ENCODE measurements around the gene TUBGCP3. TPM values are rescaled to one million over a fixed set of nuclear protein-coding genes. Genes with fewer than 3 reads are reported as not detected.

Gene TUBGCP3
- total RNA-seq, 1 experiment from 2014 or later, result 47.4 TPM

- H3K4me2 ChIP-seq, result no peak overlapping the region
- H3K4me1 ChIP-seq (replicated peaks; ENCODE audit: insufficient read depth), result no peaks in the 10 kb centered on the region
- intact Hi-C loops (cut with micrococcal nuclease; ENCODE audit: unreplicated experiment), result no loop called here
- no peak overlapping the region for H2AFZ ChIP-seq
- no peaks in the 10 kb centered on the region for H3F3A ChIP-seq (ENCODE audit: insufficient read depth, low read depth)
- H3K27ac ChIP-seq, result no peak overlapping the region
- ChIA-PET POLR2A (ENCODE audit: unreplicated experiment) (no interaction called here), CTCF (no interaction called here)
- no peaks in the 10 kb centered on the region for H3K27me3 ChIP-seq (ENCODE audit: insufficient read depth, low read depth)
- no peaks in the 10 kb centered on the region for H3K9me3 ChIP-seq (ENCODE audit: insufficient read depth, low read depth)
- H3K4me3 ChIP-seq, result no peak overlapping the region
- H3K36me3 ChIP-seq (ENCODE audit: low read depth), result no peaks in the 10 kb centered on the region
- no peak for DNase-seq
- no TSS peak for BruUV-seq (replicated peaks)
- TF ChIP-seq EZH2 (IDR thresholded peaks at IDR 0.05; ENCODE audit: low read depth), result no peak
- no peak for TF ChIP-seq CTCF (conservative IDR thresholded peaks at IDR 0.05)
- no peaks in the 10 kb centered on the region for H3K9me2 ChIP-seq (ENCODE audit: insufficient read depth)
- H4K20me1 ChIP-seq (ENCODE audit: insufficient read depth), result peaks cover 55% of the 10 kb centered on the region
- peaks cover 95% of the 10 kb centered on the region for H3K79me2 ChIP-seq (ENCODE audit: low read depth)
These were observed 11.8 kb downstream of the TUBGCP3 start for GRCh38 chr13:112576191-112576590.

- no peak overlapping the region for H3K27ac ChIP-seq
- TF ChIP-seq CTCF (conservative IDR thresholded peaks at IDR 0.05) (no peak), EZH2 (IDR thresholded peaks at IDR 0.05; ENCODE audit: low read depth) (no peak)
- BruUV-seq (replicated peaks), result no TSS peak
These were observed 12.3 kb downstream of the TUBGCP3 start for GRCh38 chr13:112575675-112576074.

GRCh38 chr13:112574834-112575613 lies 12.9 kb downstream of the TUBGCP3 start:
- Histone ChIP-seq H3K27me3 (ENCODE audit: insufficient read depth, low read depth) (no peaks in the 10 kb centered on the region), H3K27ac (no peak overlapping the region), H2AFZ (no peak overlapping the region), H3K4me3 (no peak overlapping the region), H3K4me2 (no peak overlapping the region), H3K36me3 (ENCODE audit: low read depth) (peaks cover 5% of the 10 kb centered on the region; the same call in 1 of the 2 replicates), H3K9me2 (ENCODE audit: insufficient read depth) (no peaks in the 10 kb centered on the region), H3K79me2 (ENCODE audit: low read depth) (peaks cover 93% of the 10 kb centered on the region), H4K20me1 (ENCODE audit: insufficient read depth) (peaks cover 54% of the 10 kb centered on the region), H3K9me3 (ENCODE audit: insufficient read depth, low read depth) (no peaks in the 10 kb centered on the region), H3F3A (ENCODE audit: insufficient read depth, low read depth) (no peaks in the 10 kb centered on the region), H3K4me1 (replicated peaks; ENCODE audit: insufficient read depth) (no peaks in the 10 kb centered on the region)
- POLR2A ChIA-PET (ENCODE audit: unreplicated experiment), result no interaction called here
- intact Hi-C loops (cut with micrococcal nuclease; ENCODE audit: unreplicated experiment), result no loop called here
- CTCF ChIA-PET, result interaction anchor here (0.6 kb wide), 1 partner anchor 896 kb away, joined by 3 read pairs; no protein-coding TSS in a partner anchor
- TF ChIP-seq CTCF (conservative IDR thresholded peaks at IDR 0.05) (no peak), EZH2 (IDR thresholded peaks at IDR 0.05; ENCODE audit: low read depth) (no peak)
- no peak for DNase-seq
- no TSS peak for BruUV-seq (replicated peaks)

More at GRCh38 chr13:112575675-112576074, 12.3 kb downstream of the TUBGCP3 start:
- H3K9me3 ChIP-seq (ENCODE audit: insufficient read depth, low read depth), result no peaks in the 10 kb centered on the region
- no peak overlapping the region for H3K4me3 ChIP-seq
- H4K20me1 ChIP-seq (ENCODE audit: insufficient read depth), result peaks cover 55% of the 10 kb centered on the region
- H3F3A ChIP-seq (ENCODE audit: insufficient read depth, low read depth), result no peaks in the 10 kb centered on the region
- no peak for DNase-seq
- no peak overlapping the region for H3K4me2 ChIP-seq
- H3K9me2 ChIP-seq (ENCODE audit: insufficient read depth), result no peaks in the 10 kb centered on the region
- no peaks in the 10 kb centered on the region for H3K4me1 ChIP-seq (replicated peaks; ENCODE audit: insufficient read depth)
- H3K36me3 ChIP-seq (ENCODE audit: low read depth), result peaks cover 5% of the 10 kb centered on the region; the same call in 1 of the 2 replicates
- no peaks in the 10 kb centered on the region for H3K27me3 ChIP-seq (ENCODE audit: insufficient read depth, low read depth)
- intact Hi-C loops (cut with micrococcal nuclease; ENCODE audit: unreplicated experiment), result no loop called here
- CTCF ChIA-PET, result no interaction called here
- H3K79me2 ChIP-seq (ENCODE audit: low read depth), result peaks cover 94% of the 10 kb centered on the region
- POLR2A ChIA-PET (ENCODE audit: unreplicated experiment), result no interaction called here
- no peak overlapping the region for H2AFZ ChIP-seq

Measured in PC-9 (cell line).